Right lobe of liver (tissue), 6 donors: ENCODE results near the gene NEURL2. TPM values are rescaled to one million over a fixed set of nuclear protein-coding genes. Genes with fewer than 3 reads are reported as not detected.

ENCODE experiments used
- ATAC-seq, 4 donors: fragments of 200-7000 bp; cut with Tn5 transposase; one replicate each; pipeline ENCODE4 v1.9.1; 2020; ENCODE audit warnings: mild to moderate bottlenecking in 4 of 4, moderate library complexity in 4 of 4
- DNase-seq, 3 donors: peaks; one replicate each; pipeline ENCODE4 v3.0.0-alpha.2; 2020
- H3K27ac ChIP-seq, 3 donors: fragments of 200-600 bp; one replicate each; pipeline ENCODE4 v1.8.0; 2022
- H3K27me3 ChIP-seq, 2 donors: fragments of 200-600 bp; one replicate each; pipeline ENCODE4 v1.8.0; 2022
- H3K36me3 ChIP-seq, 4 donors: fragments of 200-600 bp; sonication (generic) in 1 of 4; one replicate each; pipeline versions ENCODE4 v1.5.1 to v1.8.0; 2017 to 2022; ENCODE audit warnings: control low read depth in 1 of 4
- H3K4me1 ChIP-seq, 4 donors: fragments of 200-600 bp; sonication (generic) in 1 of 4; one replicate each; pipeline versions ENCODE4 v1.5.1 to v1.8.0; 2017 to 2022; ENCODE audit warnings: control low read depth in 1 of 4
- H3K4me3 ChIP-seq, 3 donors: fragments of 200-600 bp; one replicate each; pipeline ENCODE4 v1.8.0; 2022
- H3K9me3 ChIP-seq, 4 donors: fragments of 200-600 bp; sonication (generic) in 1 of 4; one replicate each; pipeline versions ENCODE4 v1.5.1 to v1.8.0; 2017 to 2022; ENCODE audit warnings: control low read depth in 1 of 4
- CTCF ChIP-seq, 4 donors: fragments of 200-600 bp in 3 of 4; fragments of 450-650 bp in 1 of 4; IDR thresholded peaks; one replicate each; pipeline versions ENCODE4 v1.5.1 to v1.8.0; 2016 to 2022; ENCODE audit warnings: antibody characterized with exemption in 4 of 4, mild to moderate bottlenecking in 2 of 4
- POLR2A ChIP-seq: fragments of 450-650 bp; IDR thresholded peaks from one replicate; pipeline ENCODE4 v1.6.1; 2017; ENCODE audit warnings: antibody characterized with exemption, mild to moderate bottlenecking
- WGBS: methylation state at CpG from one replicate; pipeline ENCODE4 v1.1.6; 2018; ENCODE audit warnings: low coverage, low lambda C conversion rate; ENCODE audit not compliant: insufficient coverage; ENCODE audit errors: missing lambda C conversion rate; 5-methylcytosine and 5-hydroxymethylcytosine counted together
- intact Hi-C, 2 donors: fragments of 100-400 bp; cut with DNase I; formaldehyde crosslinking; loops; one replicate each; pipeline versions ENCODE4 v1.11.2 to v1.14.1; 2022
- total RNA-seq, 6 experiments: library from RNA; depleted of rRNA in 2 of 6; stranded (reverse); fragments of >200 nt in 2 of 6; fragmentation: NEBNext Ultra II Directional in 3 of 6; extraction: Animal tissue kit (Norgen Biotek cat#: 25700) in 3 of 6; gene quantifications; one replicate each; pipeline versions ENCODE4 v1.1.0 to v1.2.4, GENCODE V29; 2016 to 2023
- donor health status: DM: no; HTN: yes; CAD: no.
- donor health status: DM: no; HTN: no; CAD: no.
- donor health status: DM: no; HTN: no; CAD: no.
- donor health status: DM: no; HTN: yes; CAD: no.
- donor health status: DM: no; HTN: yes; CAD: no.

The NEURL2 gene
- total RNA-seq, 6 experiments from 2014 or later: 3.6 to 8.8 (median 5.4) TPM

DNA sequence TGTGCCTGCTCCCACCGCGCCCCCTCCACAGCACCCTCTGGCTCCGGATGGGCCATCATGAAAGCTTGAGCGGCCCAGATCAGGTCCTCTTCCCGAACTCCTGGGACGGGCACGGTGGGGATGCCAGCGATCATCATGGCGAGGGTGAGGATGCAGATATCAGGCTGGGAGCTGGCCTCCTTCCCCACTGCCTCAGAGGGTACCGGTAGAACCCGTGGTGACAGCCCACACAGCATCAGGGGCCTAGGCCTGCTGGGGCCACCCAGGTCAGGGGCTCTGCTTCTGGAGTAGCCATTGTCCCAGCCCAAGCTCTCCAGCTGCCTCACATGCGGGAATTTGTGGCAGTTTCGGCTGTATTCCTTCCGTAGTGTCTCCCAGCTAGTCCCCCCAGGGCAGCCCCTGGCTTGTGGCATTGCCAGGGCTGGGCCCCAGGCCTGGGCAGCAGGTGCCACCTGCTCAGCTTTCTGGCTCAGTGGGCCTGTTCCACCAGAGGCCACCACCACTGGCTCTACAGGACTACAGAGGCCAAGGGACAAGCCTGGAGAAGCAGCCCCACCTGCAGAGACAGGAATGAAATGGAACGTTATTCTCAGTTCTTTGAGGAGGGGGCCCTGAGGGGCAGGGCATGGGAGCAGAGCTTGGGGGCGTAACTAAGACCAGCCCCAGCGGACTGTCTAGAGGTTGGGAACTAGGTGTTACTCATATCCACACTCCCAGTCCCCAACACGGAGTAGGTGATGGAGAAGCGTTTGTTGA lies 4.2 kb downstream of the NEURL2 start:
- intact Hi-C loops: loop anchor here in 1 of 2 donors (10.0 kb wide), 1 partner anchor 78 kb away; no protein-coding TSS in a partner anchor
- peaks cover 0 to 14% (median 0%) of the 10 kb centered on the region in 4 donors for H3K36me3 ChIP-seq
- no peaks in the 10 kb centered on the region for H3K27me3 ChIP-seq
- H3K4me1 ChIP-seq: peaks cover 0 to 27% (median 7%) of the 10 kb centered on the region in 4 donors
- no peak overlapping the region for H3K4me3 ChIP-seq
- H3K9me3 ChIP-seq: no peaks in the 10 kb centered on the region
- H3K27ac ChIP-seq: no peak overlapping the region
- DNase-seq: no peak
- no peak for ATAC-seq
- TF ChIP-seq POLR2A: no peak
- TF ChIP-seq CTCF (IDR thresholded peaks at IDR 0.05): no peak
- 84% methylated on average over 6 of the region's 19 CpGs for WGBS

DNA sequence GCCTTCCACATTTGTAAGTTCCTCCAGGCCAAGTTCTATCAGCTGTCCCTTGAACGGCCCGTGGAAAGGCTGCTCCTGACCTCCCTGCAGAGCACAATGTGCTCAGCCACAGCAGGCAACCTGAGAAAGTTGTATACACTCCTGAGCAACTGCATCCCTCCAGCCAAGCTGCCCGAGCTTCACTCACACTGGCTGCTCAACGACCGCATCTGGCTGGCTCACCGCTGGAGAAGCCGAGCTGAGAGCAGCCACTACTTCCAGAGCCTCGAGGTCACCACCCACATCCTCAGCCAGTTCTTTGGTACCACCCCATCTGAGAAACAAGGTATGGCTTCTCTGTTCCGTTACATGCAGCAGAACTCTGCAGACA lies 7.9 kb downstream of the NEURL2 start:
- TF ChIP-seq CTCF (IDR thresholded peaks at IDR 0.05) (no peak), POLR2A (no peak)
- H3K9me3 ChIP-seq: no peaks in the 10 kb centered on the region
- intact Hi-C loops: loop anchor here in 1 of 2 donors (10.0 kb wide), 1 partner anchor 82 kb away; no protein-coding TSS in a partner anchor
- no peaks in the 10 kb centered on the region for H3K27me3 ChIP-seq
- WGBS: 20% methylated on average over 2 of the region's 9 CpGs
- H3K4me3 ChIP-seq: no peak overlapping the region
- H3K4me1 ChIP-seq: peaks cover 0 to 12% (median 4%) of the 10 kb centered on the region in 4 donors
- DNase-seq (no peak), ATAC-seq (no peak)
- H3K36me3 ChIP-seq: peaks cover 0 to 19% (median 0%) of the 10 kb centered on the region in 4 donors
- no peak overlapping the region for H3K27ac ChIP-seq

- intact Hi-C loops: loop anchor here in 1 of 2 donors (10.0 kb wide), 1 partner anchor 82 kb away; no protein-coding TSS in a partner anchor
- Histone ChIP-seq H3K27me3 (no peaks in the 10 kb centered on the region), H3K27ac (no peak overlapping the region), H3K4me3 (no peak overlapping the region), H3K9me3 (no peaks in the 10 kb centered on the region), H3K36me3 (peaks cover 0 to 24% (median 0%) of the 10 kb centered on the region in 4 donors), H3K4me1 (peaks cover 0 to 12% (median 4%) of the 10 kb centered on the region in 4 donors)
- 84% methylated on average over 4 of the region's 4 CpGs for WGBS
- TF ChIP-seq POLR2A: no peak
- no peak for TF ChIP-seq CTCF (IDR thresholded peaks at IDR 0.05)
- DNase-seq (no peak), ATAC-seq (no peak)
These were observed 8.4 kb downstream of the NEURL2 start for GRCh38 chr20:45882469-45883099.

DNA sequence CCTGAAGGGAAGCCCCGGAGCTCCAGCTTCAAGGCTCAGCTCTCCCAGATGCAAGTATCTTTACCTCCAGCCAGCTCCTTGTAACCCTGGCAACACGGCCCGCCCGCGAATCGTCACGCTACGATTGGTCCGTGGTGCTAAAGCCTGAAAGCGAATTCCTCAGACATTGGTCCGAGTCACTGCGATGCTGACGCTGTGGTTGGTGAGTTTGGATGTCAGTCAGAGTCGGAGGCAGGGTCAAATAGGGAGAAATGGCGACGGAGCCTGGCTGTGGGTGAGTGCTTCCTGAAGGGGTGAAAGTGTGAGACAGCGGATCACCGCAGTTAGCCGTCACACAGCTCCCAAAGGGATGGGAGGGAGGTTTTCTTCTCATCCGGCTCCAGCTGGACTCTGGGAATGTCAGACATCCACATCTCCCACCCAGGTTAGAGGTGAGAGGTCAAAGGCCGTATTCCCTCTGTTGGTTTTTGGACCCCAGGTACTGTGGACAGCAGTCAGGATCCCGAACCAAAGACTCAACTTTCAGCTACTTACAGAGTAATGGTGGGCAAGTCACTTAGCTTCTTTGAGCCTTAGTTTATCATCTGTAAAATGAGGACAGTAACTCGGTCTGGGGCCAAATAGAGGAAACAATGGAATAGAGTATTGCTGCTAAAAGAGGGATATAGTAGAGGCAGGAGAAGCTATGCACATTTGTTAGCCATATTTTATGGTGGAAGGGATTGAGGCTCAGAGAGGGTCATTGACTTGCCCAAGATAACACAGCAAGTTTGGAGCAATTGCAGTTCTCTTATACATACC lies 9.8 kb downstream of the NEURL2 start, which contains the start of gene ZSWIM1:
Gene ZSWIM1 (plus strand): TSS at position 240 of the 801 bp plus-strand sequence. CDS start 1,366 bp downstream, outside the sequence.
- Histone ChIP-seq H3K27ac (peak within 1 kb of the TSS; percentile 16 to 68 (median 64)), H3K4me3 (peak within 1 kb of the TSS; percentile 51 to 68 (median 68)), H3K27me3 (no peaks in the 10 kb centered on the region), H3K9me3 (no peaks in the 10 kb centered on the region), H3K36me3 (peaks cover 0 to 23% (median 0%) of the 10 kb centered on the region in 4 donors), H3K4me1 (peaks cover 0 to 12% (median 4%) of the 10 kb centered on the region in 4 donors)
- TF ChIP-seq CTCF (IDR thresholded peaks at IDR 0.05): no peak
- peak; percentile 53 for TF ChIP-seq POLR2A
- ATAC-seq (peak; percentile 98 to 100 (median 99)), DNase-seq (peak; percentile 98 to 99 (median 99))
- intact Hi-C loops: loop anchor here in 1 of 2 donors (10.0 kb wide), 1 partner anchor 84 kb away; no protein-coding TSS in a partner anchor
- 1% methylated on average over 21 of the region's 23 CpGs for WGBS
